Muscle layer of colon (tissue), 2 donors: ENCODE measurements around the gene TRABD2B.
"Not testable (repeated sequence)": the region's sequence is repeated elsewhere in the genome, so short reads cannot be mapped to it uniquely, and the experiment has no call there.

Experiments
- H3K27ac ChIP-seq: one replicate; pipeline ENCODE4 v1.7.0; 2013; ENCODE audit warnings: low read depth, mild to moderate bottlenecking, low read length, moderate library complexity
- H3K27me3 ChIP-seq, 2 donors: one replicate each; pipeline ENCODE4 v1.7.0; 2013; ENCODE audit warnings: low read length in 2 of 2, mild to moderate bottlenecking in 2 of 2; ENCODE audit not compliant: insufficient read depth in 2 of 2, control insufficient read depth in 1 of 2
- H3K36me3 ChIP-seq: one replicate; pipeline ENCODE4 v1.7.0; 2013; ENCODE audit warnings: mild to moderate bottlenecking, low read length; ENCODE audit not compliant: insufficient read depth
- H3K4me1 ChIP-seq: one replicate; pipeline ENCODE4 v1.7.0; 2013; ENCODE audit warnings: mild to moderate bottlenecking, low read length; ENCODE audit not compliant: insufficient read depth
- H3K4me3 ChIP-seq, 2 donors: one replicate each; pipeline ENCODE4 v1.7.0; 2013; ENCODE audit warnings: low read length in 2 of 2, low read depth in 1 of 2, mild to moderate bottlenecking in 1 of 2, moderate library complexity in 1 of 2
- H3K9ac ChIP-seq: one replicate; pipeline ENCODE4 v1.7.0; 2013; ENCODE audit warnings: low read length
- H3K9me3 ChIP-seq: one replicate; pipeline ENCODE4 v1.7.0; 2013; ENCODE audit warnings: mild to moderate bottlenecking, low read length
- donor health status: abdominal sarcoma.
- donor health status: Adenocarcinoma of cecum.

Gene TRABD2B

DNA sequence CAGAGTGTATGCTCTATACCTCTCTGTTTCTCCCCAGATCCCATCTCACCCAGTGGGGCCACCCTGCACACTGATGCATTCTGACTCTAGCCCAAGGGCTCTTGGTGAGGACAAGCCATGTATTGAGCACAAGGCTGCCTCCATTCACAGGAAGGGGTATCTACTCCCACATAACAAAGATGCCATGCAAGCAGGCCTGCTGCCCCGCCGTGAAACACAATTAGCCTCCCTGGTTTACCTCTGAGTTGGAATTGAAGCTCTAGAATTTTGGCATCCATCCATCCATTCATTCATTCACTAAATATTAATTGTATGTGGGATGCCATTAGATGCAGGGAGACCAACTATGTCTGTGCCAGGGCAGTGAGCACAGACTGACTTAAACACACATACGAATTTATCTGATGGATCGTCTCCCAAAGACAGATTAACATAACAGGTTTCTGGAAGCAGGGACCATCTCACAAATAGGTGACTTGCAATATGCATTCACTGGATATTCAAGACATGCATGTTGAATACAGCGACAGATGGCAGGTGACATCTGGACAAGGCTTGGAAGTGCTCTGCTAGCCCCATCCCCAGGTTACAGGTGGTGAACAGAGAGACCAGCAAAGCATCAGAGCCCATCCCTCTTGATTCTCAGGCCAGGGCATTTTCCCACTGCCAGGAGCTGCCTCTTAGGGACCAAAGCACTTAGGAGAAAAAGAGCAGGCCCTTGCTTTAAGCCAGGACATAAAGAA, 34.3 kb downstream of the TRABD2B start:
- Histone ChIP-seq H3K27ac (no peak overlapping the region), H3K27me3 (no peaks in the 10 kb centered on the region), H3K4me3 (no peak overlapping the region), H3K4me1 (peaks cover 13% of the 10 kb centered on the region), H3K9ac (no peak overlapping the region), H3K36me3 (no peaks in the 10 kb centered on the region), H3K9me3 (no peaks in the 10 kb centered on the region)

DNA sequence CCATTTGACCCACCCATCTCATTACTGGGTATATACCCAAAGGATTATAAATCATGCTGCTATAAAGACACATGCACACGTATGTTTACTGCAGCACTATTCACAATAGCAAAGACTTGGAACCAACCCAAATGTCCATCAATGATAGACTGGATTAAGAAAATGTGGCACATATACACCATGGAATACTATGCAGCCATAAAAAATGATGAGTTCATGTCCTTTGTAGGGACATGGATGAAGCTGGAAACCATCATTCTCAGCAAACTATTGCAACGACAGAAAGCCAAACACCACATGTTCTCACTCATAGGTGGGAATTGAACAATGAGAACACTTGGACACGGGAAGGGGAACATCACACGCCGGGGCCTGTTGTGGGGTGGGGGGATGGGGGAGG, 35.4 kb downstream of the TRABD2B start:
- H3K27me3 ChIP-seq, H3K9me3 ChIP-seq, H3K4me3 ChIP-seq, H3K27ac ChIP-seq, H3K9ac ChIP-seq, H3K36me3 ChIP-seq: not testable (repeated sequence)
- H3K4me1 ChIP-seq: peaks cover 13% of the 10 kb centered on the region

DNA sequence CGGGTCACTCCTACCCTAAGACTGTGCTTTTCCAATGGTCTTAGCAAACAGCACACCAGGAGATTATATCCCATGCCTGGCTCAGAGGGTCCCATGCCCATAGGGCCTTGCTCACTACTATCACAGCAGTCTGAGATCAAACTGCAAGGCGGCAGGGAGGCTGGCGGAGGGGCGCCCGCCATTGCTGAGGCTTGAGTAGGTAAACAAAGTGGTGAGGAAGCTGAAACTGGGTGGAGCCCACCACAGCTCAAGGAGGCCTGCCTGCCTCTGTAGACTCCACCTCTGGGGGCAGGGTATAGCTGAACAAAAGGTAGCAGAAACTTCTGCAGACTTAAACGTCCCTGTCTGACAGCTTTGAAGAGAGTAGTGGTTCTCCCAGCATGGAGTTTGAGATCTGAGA, 40.7 kb downstream of the TRABD2B start:
- H3K4me1 ChIP-seq, H3K4me3 ChIP-seq, H3K36me3 ChIP-seq, H3K9me3 ChIP-seq, H3K27ac ChIP-seq, H3K9ac ChIP-seq, H3K27me3 ChIP-seq: not testable (repeated sequence)

DNA sequence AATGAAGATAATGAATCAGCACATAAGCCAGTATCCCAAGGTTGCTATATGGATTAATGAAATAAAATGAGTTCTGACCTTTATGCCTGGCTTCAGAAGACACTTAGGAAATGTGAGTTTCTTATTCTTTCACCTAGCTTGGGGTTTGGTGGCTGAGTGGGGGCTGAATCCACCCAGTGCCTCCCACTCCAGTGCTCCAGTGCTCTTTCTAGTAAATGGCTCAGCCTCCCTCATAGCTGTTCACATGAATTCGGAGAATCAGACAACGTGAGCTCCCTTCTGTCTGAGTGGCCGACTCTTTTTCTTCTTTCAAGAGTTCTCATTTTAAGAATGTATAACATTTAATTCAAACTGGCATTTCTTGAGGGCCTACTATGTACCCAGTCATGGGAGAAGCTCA, 43.5 kb downstream of the TRABD2B start:
- Histone ChIP-seq H3K4me1 (no peaks in the 10 kb centered on the region), H3K9ac (no peak overlapping the region), H3K27ac (no peak overlapping the region), H3K27me3 (no peaks in the 10 kb centered on the region), H3K9me3 (no peaks in the 10 kb centered on the region), H3K4me3 (no peak overlapping the region), H3K36me3 (no peaks in the 10 kb centered on the region)

DNA sequence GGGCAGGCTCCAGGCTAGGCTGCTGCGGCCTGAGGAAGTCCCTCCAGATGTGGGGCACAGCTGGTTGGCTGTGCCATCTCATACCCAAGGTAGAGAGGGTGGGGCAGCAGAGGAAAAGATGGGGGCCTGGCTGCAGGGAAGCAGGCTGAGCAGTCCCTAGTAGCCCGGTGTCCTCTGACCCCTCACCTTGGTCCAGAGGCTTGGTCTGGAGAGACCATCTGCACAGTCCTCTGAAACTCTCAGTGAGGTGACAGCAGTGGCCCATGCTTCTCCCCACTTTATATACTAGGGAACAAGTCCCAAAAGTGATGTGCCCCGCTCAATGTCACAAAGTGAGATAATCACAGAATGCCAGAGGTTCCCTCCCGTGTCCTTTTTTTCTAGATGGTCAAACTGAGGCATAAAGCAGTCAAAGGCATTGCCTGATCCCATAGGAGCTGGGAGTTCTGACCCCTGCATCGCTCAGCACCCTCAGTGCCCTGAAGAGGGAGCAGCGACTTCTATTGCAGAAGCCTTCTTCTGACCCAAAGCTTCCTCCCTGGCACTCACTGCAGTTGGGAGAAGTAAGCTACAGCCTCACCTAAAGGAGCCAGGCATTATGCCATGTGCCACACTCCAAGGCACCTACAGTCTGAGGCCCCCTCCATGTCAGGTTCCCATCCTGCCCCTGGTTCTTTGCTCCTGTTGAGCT, 45.5 kb downstream of the TRABD2B start:
- H3K27ac ChIP-seq: no peak overlapping the region
- H3K4me1 ChIP-seq: no peaks in the 10 kb centered on the region
- no peaks in the 10 kb centered on the region for H3K9me3 ChIP-seq
- H3K9ac ChIP-seq: no peak overlapping the region
- H3K36me3 ChIP-seq: no peaks in the 10 kb centered on the region
- H3K4me3 ChIP-seq: no peak overlapping the region
- no peaks in the 10 kb centered on the region for H3K27me3 ChIP-seq

DNA sequence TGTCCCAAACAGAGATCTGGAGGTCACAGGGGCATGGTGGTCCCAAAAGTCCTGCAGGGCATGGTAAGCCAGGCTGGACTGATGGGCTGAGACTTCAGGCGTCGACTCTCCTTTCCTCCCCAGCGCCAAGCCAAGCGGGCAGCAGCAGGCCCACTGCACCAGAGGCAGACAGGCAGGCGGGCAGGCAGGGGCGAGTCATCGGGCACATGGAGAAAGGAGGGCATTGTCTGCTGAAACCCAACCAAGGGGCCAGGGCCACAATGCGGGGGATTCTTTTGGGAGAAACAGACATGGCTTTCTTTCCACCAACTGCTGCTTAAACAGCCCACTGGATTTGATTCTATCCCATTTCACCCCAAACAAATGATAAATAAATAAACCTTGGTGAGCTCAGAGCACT, 46.2 kb downstream of the TRABD2B start:
- no peaks in the 10 kb centered on the region for H3K36me3 ChIP-seq
- no peaks in the 10 kb centered on the region for H3K9me3 ChIP-seq
- no peaks in the 10 kb centered on the region for H3K27me3 ChIP-seq
- H3K4me3 ChIP-seq: no peak overlapping the region
- no peaks in the 10 kb centered on the region for H3K4me1 ChIP-seq
- no peak overlapping the region for H3K27ac ChIP-seq
- H3K9ac ChIP-seq: no peak overlapping the region

DNA sequence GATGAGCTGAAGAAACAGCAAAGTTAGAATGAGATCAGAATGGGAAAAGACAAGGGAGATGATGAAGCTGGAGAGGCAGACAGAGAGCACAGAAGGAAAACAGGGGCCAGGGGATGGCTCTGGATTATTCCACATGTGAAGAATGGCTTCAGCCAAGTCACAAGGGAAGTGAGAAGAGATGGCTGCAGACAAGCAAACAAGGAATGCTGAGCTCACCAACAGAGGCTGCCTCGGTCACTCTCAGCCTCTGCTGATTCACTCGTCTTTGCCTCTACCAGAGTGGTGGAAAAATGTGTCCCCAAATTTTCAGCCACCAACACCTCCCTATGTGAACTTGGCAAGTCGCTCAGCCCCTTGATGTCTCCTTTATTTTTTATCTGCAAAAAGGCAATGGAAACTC, 46.7 kb downstream of the TRABD2B start:
- Histone ChIP-seq H3K27ac (no peak overlapping the region), H3K9ac (no peak overlapping the region), H3K27me3 (no peaks in the 10 kb centered on the region)

DNA sequence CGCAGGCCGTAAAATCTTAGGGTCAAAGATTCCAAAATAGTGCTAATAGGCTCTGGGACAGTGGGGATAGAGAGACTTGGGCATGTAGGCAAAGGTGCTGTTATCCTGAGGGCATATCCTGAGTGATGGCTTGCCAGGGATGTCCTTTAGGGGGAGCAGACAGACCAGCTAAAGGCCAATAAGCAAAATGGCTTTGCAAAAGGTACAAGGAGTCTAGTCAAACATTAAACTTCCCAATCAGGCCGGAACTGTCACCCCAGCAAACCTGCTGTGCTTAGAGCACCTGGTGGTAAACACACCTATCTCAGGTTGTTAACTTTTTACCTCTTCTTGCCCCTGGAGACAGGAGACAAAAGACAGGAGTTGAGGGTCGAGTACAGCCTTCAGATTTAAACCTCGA, 49.1 kb downstream of the TRABD2B start:
- Histone ChIP-seq H3K4me1 (no peaks in the 10 kb centered on the region), H3K27me3 (no peaks in the 10 kb centered on the region), H3K4me3 (no peak overlapping the region), H3K36me3 (no peaks in the 10 kb centered on the region), H3K27ac (no peak overlapping the region), H3K9ac (no peak overlapping the region), H3K9me3 (no peaks in the 10 kb centered on the region)

More for the DNA sequence above, 46.7 kb downstream of the TRABD2B start:
- Histone ChIP-seq H3K36me3 (no peaks in the 10 kb centered on the region), H3K4me3 (no peak overlapping the region), H3K4me1 (no peaks in the 10 kb centered on the region), H3K9me3 (no peaks in the 10 kb centered on the region)

DNA sequence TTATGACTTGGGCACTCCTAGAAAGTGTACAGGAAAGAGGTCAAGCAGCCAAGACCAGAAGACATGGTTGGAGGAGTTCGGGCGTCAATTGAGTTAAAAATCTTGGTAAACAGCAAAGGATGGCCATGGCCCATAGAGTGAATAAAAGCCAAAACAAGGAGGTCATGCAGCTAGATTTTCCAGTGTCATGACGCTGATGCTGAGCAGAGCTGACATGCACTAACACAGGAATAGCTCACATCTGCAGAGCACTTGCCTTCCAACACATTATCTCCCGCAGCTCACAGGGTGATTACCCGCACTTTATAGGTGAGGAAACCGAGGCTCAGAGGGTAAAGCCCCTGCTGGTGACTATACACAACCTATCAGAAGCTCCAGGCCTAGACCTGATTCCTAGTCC, 49.7 kb downstream of the TRABD2B start:
- Histone ChIP-seq H3K4me3 (no peak overlapping the region), H3K4me1 (no peaks in the 10 kb centered on the region), H3K36me3 (no peaks in the 10 kb centered on the region), H3K9me3 (no peaks in the 10 kb centered on the region), H3K27ac (no peak overlapping the region), H3K27me3 (no peaks in the 10 kb centered on the region), H3K9ac (no peak overlapping the region)

DNA sequence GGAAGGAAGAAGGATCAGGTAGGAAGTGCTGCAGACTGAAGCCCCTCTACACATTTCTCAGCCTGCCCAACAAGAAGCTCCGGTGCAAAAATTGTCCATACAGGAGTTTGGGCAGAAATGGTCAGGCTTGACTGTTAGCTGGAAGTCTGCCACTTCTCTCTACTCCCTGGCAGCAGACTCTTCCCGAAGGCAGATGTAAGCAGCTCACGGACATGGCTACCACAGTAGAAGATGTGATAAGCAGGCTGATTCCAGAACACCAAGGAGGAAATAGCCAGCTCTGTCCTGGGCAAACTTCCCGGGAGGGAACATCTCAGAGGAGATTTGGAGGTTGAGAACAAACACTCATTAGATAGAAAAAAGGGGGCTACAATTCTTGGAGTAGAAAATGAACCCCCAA, 52.6 kb downstream of the TRABD2B start:
- H3K4me1 ChIP-seq: no peaks in the 10 kb centered on the region
- no peak overlapping the region for H3K4me3 ChIP-seq
- no peak overlapping the region for H3K9ac ChIP-seq
- no peaks in the 10 kb centered on the region for H3K36me3 ChIP-seq
- no peaks in the 10 kb centered on the region for H3K9me3 ChIP-seq
- no peaks in the 10 kb centered on the region for H3K27me3 ChIP-seq
- H3K27ac ChIP-seq: no peak overlapping the region

DNA sequence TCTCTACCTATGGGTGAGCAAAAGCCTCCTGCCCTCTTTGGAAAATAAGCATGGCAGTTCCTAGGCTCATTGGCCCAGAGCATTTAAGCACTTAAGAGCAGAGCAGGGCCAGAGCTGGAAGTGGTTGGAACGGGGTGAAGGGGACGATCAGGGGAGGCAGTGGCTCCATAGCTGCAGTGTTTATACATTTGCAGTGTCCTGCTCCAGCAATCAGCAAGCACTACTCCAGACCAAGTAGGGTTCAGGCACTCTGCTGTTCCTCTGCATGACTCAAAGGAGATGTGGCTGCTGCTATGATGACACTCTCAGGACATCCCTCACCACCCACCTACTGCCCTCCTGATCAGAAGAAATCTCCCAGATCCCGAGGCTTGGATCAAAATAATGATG, 55.0 kb downstream of the TRABD2B start:
- Histone ChIP-seq H3K27ac (no peak overlapping the region), H3K9ac (no peak overlapping the region), H3K36me3 (no peaks in the 10 kb centered on the region), H3K27me3 (no peaks in the 10 kb centered on the region), H3K4me3 (no peak overlapping the region), H3K4me1 (no peaks in the 10 kb centered on the region), H3K9me3 (no peaks in the 10 kb centered on the region)
